Neural cell (in vitro differentiated cells): ENCODE data around the gene ZDHHC8. TPM values are rescaled to one million over a fixed set of nuclear protein-coding genes. Genes with fewer than 3 reads are reported as not detected.

Experiments used
- H2AFZ ChIP-seq: fragments of 200-600, 300-800 bp; sonication (generic), shearing (Covaris generic); 2 replicates; pipeline ENCODE4 v1.6.0; 2014; ENCODE audit warnings: low read depth, mild to moderate bottlenecking, antibody characterized with exemption, low read length, moderate library complexity
- H3F3A ChIP-seq: fragments of 200-600 bp; shearing (Covaris generic); 2 replicates; pipeline ENCODE4 v1.6.1; 2016; ENCODE audit warnings: mild to moderate bottlenecking, moderate library complexity, mixed read lengths, antibody characterized with exemption, low read length; ENCODE audit not compliant: insufficient read depth, poor library complexity, severe bottlenecking
- H3K27ac ChIP-seq: fragments of 200-600, 300-800 bp; sonication (generic), shearing (Covaris generic); 2 replicates; pipeline ENCODE4 v1.5.1; 2014; ENCODE audit warnings: mild to moderate bottlenecking, low read length, moderate library complexity
- H3K27me3 ChIP-seq: fragments of 300-800, 200-600 bp; sonication (generic), shearing (Covaris generic); 2 replicates; pipeline ENCODE4 v1.6.0; 2014; ENCODE audit warnings: mild to moderate bottlenecking, low read depth, low read length, moderate library complexity; ENCODE audit not compliant: insufficient read depth
- H3K36me3 ChIP-seq: fragments of 300-800, 200-600 bp; sonication (generic), shearing (Covaris generic); 2 replicates; pipeline ENCODE4 v1.5.1; 2014; ENCODE audit warnings: mild to moderate bottlenecking, antibody characterized with exemption, low read length, moderate library complexity; ENCODE audit not compliant: insufficient read depth
- H3K4me2 ChIP-seq: fragments of 300-800, 200-600 bp; sonication (generic), shearing (Covaris generic); 2 replicates; pipeline ENCODE4 v1.6.0; 2014; ENCODE audit warnings: mild to moderate bottlenecking, low read length
- H3K4me3 ChIP-seq: fragments of 300-800, 200-600 bp; sonication (generic), shearing (Covaris generic); 2 replicates; pipeline ENCODE4 v1.5.1; 2014; ENCODE audit warnings: mild to moderate bottlenecking, low read length, moderate library complexity
- H3K79me2 ChIP-seq: fragments of 200-600 bp; shearing (Covaris generic); replicated peaks from 2 replicates; pipeline ENCODE4 v1.6.0; 2014; ENCODE audit warnings: mild to moderate bottlenecking, low read length, moderate library complexity; ENCODE audit not compliant: insufficient read depth
- H3K9ac ChIP-seq: fragments of 300-800, 200-600 bp; sonication (generic), shearing (Covaris generic); 2 replicates; pipeline ENCODE4 v1.6.1; 2016; ENCODE audit warnings: mild to moderate bottlenecking, low read length, mixed read lengths
- H3K9me2 ChIP-seq: fragments of 200-600 bp; shearing (Covaris generic); 2 replicates; pipeline ENCODE4 v1.6.1; 2016; ENCODE audit warnings: mild to moderate bottlenecking, low read length, mixed read lengths; ENCODE audit not compliant: insufficient read depth
- H3K9me3 ChIP-seq: fragments of 200-600, 300-800 bp; sonication (generic), shearing (Covaris generic); 2 replicates; pipeline ENCODE4 v1.6.1; 2016; ENCODE audit warnings: mild to moderate bottlenecking, mixed run types, low read length, moderate library complexity, mixed read lengths
- H4K20me1 ChIP-seq: fragments of 200-600 bp; shearing (Covaris generic); 2 replicates; pipeline ENCODE4 v1.6.1; 2016; ENCODE audit warnings: mild to moderate bottlenecking, mixed run types; ENCODE audit not compliant: insufficient read depth
- EP300 ChIP-seq: fragments of 450-650 bp; conservative IDR thresholded peaks from 2 replicates; pipeline ENCODE4 v1.6.1; 2014; ENCODE audit warnings: antibody characterized with exemption, mild to moderate bottlenecking, moderate library complexity; ENCODE audit not compliant: poor library complexity, severe bottlenecking
- EZH2 ChIP-seq: fragments of 200-600, 300-800 bp; shearing (Covaris generic), sonication (generic); IDR thresholded peaks from 2 replicates; pipeline ENCODE4 v1.6.1; 2014; ENCODE audit warnings: antibody characterized with exemption, low read length, borderline replicate concordance, mild to moderate bottlenecking; ENCODE audit not compliant: insufficient read depth, poor library complexity, severe bottlenecking
- MXI1 ChIP-seq: fragments of 450-650 bp; conservative IDR thresholded peaks from 2 replicates; pipeline ENCODE4 v1.6.1; 2014; ENCODE audit warnings: antibody characterized with exemption, mild to moderate bottlenecking; ENCODE audit not compliant: poor library complexity, severe bottlenecking
- POLR2AphosphoS5 ChIP-seq: IDR thresholded peaks from 2 replicates; pipeline ENCODE4 v1.6.1; 2012
- RAD21 ChIP-seq: fragments of 450-650 bp; conservative IDR thresholded peaks from 2 replicates; pipeline ENCODE4 v1.6.1; 2014; ENCODE audit warnings: antibody characterized with exemption, mild to moderate bottlenecking, moderate library complexity
- SMC3 ChIP-seq: fragments of 450-650 bp; conservative IDR thresholded peaks from 2 replicates; pipeline ENCODE4 v1.6.1; 2014; ENCODE audit warnings: antibody characterized with exemption, mild to moderate bottlenecking, moderate library complexity; ENCODE audit not compliant: poor library complexity
- TAF1 ChIP-seq: IDR thresholded peaks from 2 replicates; pipeline ENCODE4 v1.6.1; 2012; ENCODE audit warnings: low read depth
- polyA plus RNA-seq: library from polyadenylated mRNA; depleted of rRNA; stranded (reverse); fragments of >200 nt; gene quantifications from 2 replicates; pipeline ENCODE4 v1.2.3, GENCODE V29; 2014
- TF ChIP-seq, protein P1 (sequence below): IDR thresholded peaks from 2 replicates; pipeline ENCODE4 v1.6.1; 2012; ENCODE audit warnings: borderline replicate concordance
- TF ChIP-seq, protein P2 (sequence below): fragments of 450-650 bp; IDR thresholded peaks from 2 replicates; pipeline ENCODE4 v1.5.1; 2014; ENCODE audit warnings: antibody characterized with exemption, mild to moderate bottlenecking, moderate library complexity; ENCODE audit not compliant: poor library complexity, severe bottlenecking

Gene ZDHHC8
- polyA plus RNA-seq, 1 donor from 2014 or later, result 4.5 TPM

DNA sequence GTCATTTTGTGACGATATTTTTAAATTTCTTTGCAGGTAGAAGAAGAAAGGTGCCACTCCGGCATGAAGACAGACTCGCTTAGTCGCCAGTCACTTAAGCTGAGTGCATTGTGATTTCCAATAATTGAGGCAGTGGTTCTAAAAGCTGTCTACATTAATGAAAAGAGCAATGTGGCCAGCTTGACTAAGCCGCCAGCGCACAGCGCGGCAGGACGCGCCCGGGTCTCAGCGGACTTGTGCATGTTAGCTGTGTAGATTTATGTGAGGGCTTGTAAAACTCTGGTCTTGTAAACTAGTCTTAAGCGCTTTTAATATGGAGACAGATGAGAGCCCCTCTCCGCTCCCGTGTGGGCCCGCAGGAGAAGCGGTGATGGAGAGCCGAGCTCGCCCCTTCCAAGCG lies 46.0 kb upstream of the ZDHHC8 start:
- Histone ChIP-seq H3K9ac (no peak overlapping the region), H3K36me3 (peaks cover 3% of the 10 kb centered on the region), H3F3A (no peaks in the 10 kb centered on the region), H3K9me3 (no peaks in the 10 kb centered on the region), H3K79me2 (peaks cover 56% of the 10 kb centered on the region), H4K20me1 (peaks cover 23% of the 10 kb centered on the region), H2AFZ (no peak overlapping the region), H3K9me2 (no peaks in the 10 kb centered on the region), H3K4me3 (no peak overlapping the region), H3K27me3 (no peaks in the 10 kb centered on the region), H3K27ac (no peak overlapping the region), H3K4me2 (no peak overlapping the region)
- TF ChIP-seq RAD21 (no peak), MXI1 (no peak)

DNA sequence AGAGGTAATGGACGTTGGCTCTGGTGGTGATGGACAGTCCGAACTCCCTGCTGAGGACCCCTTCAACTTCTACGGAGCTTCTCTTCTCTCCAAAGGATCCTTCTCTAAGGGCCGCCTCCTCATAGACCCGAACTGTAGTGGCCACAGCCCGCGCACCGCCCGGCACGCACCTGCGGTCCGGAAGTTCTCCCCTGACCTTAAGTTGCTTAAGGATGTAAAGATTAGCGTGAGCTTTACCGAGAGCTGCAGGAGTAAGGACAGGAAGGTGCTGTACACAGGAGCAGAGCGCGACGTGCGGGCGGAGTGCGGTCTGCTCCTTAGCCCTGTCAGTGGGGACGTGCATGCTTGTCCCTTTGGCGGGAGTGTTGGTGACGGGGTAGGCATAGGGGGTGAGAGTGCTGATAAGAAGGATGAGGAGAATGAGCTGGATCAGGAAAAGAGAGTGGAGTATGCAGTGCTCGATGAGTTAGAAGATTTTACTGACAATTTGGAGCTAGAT lies 45.5 kb upstream of the ZDHHC8 start:
- TF ChIP-seq, protein P1, sequence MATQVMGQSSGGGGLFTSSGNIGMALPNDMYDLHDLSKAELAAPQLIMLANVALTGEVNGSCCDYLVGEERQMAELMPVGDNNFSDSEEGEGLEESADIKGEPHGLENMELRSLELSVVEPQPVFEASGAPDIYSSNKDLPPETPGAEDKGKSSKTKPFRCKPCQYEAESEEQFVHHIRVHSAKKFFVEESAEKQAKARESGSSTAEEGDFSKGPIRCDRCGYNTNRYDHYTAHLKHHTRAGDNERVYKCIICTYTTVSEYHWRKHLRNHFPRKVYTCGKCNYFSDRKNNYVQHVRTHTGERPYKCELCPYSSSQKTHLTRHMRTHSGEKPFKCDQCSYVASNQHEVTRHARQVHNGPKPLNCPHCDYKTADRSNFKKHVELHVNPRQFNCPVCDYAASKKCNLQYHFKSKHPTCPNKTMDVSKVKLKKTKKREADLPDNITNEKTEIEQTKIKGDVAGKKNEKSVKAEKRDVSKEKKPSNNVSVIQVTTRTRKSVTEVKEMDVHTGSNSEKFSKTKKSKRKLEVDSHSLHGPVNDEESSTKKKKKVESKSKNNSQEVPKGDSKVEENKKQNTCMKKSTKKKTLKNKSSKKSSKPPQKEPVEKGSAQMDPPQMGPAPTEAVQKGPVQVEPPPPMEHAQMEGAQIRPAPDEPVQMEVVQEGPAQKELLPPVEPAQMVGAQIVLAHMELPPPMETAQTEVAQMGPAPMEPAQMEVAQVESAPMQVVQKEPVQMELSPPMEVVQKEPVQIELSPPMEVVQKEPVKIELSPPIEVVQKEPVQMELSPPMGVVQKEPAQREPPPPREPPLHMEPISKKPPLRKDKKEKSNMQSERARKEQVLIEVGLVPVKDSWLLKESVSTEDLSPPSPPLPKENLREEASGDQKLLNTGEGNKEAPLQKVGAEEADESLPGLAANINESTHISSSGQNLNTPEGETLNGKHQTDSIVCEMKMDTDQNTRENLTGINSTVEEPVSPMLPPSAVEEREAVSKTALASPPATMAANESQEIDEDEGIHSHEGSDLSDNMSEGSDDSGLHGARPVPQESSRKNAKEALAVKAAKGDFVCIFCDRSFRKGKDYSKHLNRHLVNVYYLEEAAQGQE, result no peak
- TF ChIP-seq EZH2 (no peak), TAF1 (no peak), EP300 (no peak), POLR2AphosphoS5 (no peak), SMC3 (no peak)
- TF ChIP-seq, protein P2, sequence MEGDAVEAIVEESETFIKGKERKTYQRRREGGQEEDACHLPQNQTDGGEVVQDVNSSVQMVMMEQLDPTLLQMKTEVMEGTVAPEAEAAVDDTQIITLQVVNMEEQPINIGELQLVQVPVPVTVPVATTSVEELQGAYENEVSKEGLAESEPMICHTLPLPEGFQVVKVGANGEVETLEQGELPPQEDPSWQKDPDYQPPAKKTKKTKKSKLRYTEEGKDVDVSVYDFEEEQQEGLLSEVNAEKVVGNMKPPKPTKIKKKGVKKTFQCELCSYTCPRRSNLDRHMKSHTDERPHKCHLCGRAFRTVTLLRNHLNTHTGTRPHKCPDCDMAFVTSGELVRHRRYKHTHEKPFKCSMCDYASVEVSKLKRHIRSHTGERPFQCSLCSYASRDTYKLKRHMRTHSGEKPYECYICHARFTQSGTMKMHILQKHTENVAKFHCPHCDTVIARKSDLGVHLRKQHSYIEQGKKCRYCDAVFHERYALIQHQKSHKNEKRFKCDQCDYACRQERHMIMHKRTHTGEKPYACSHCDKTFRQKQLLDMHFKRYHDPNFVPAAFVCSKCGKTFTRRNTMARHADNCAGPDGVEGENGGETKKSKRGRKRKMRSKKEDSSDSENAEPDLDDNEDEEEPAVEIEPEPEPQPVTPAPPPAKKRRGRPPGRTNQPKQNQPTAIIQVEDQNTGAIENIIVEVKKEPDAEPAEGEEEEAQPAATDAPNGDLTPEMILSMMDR, result no peak
- Histone ChIP-seq H3K36me3 (peaks cover 3% of the 10 kb centered on the region), H4K20me1 (peaks cover 23% of the 10 kb centered on the region)

DNA sequence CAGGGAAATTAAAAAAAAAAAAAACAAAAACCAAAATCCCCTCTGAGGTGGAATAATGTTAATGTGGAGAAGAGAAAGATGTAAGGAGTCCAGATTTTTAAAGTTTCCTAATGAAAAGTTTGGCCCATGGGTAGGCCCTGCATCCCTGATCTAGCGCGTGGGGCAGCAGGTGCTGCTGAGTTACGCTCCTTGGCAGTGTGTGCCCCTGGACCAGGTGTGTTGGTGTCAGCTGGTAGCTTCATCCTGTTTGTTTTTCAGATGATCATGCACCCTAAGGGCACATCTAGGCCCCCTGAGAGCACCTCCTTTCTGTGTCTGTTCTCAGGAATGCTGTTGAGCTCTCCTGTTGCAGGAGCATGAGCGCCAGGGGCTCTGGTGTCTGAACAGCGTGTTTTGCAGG lies 44.8 kb upstream of the ZDHHC8 start:
- Histone ChIP-seq H4K20me1 (peaks cover 23% of the 10 kb centered on the region), H3K27me3 (no peaks in the 10 kb centered on the region), H3K36me3 (peaks cover 3% of the 10 kb centered on the region), H3K4me2 (no peak overlapping the region), H3K9me2 (no peaks in the 10 kb centered on the region), H3F3A (no peaks in the 10 kb centered on the region), H2AFZ (no peak overlapping the region), H3K79me2 (peaks cover 45% of the 10 kb centered on the region), H3K4me3 (no peak overlapping the region), H3K9me3 (no peaks in the 10 kb centered on the region), H3K9ac (no peak overlapping the region), H3K27ac (no peak overlapping the region)
- TF ChIP-seq, protein P2, result no peak
- TF ChIP-seq EZH2 (no peak), MXI1 (no peak), RAD21 (no peak), POLR2AphosphoS5 (no peak), TAF1 (no peak), SMC3 (no peak), EP300 (no peak)
- TF ChIP-seq, protein P1, result no peak

More for the DNA sequence above, 45.5 kb upstream of the ZDHHC8 start:
- Histone ChIP-seq H3K27ac (no peak overlapping the region), H3K27me3 (no peaks in the 10 kb centered on the region), H3K9me2 (no peaks in the 10 kb centered on the region), H3F3A (no peaks in the 10 kb centered on the region), H3K4me2 (no peak overlapping the region), H3K4me3 (no peak overlapping the region), H3K79me2 (peaks cover 51% of the 10 kb centered on the region), H3K9ac (no peak overlapping the region), H2AFZ (no peak overlapping the region), H3K9me3 (no peaks in the 10 kb centered on the region)
